Keratinocyte (primary cell): ENCODE measurements around the gene CHD2.

Source experiments
- CTCF ChIP-seq, 3 experiments: IDR thresholded peaks in 1 of 3; conservative IDR thresholded peaks in 1 of 3; optimal IDR thresholded peaks in 1 of 3; 2 replicates in 2 of 3; 3 replicates in 1 of 3; pipeline versions ENCODE3 to v1.5.1; 2011; ENCODE audit warnings: low read length in 3 of 3, mild to moderate bottlenecking in 3 of 3, moderate library complexity in 2 of 3, control low read depth in 1 of 3, inconsistent platforms in 1 of 3; ENCODE audit not compliant: insufficient read depth in 2 of 3; ENCODE audit errors: extremely low read depth in 1 of 3
- EZH2 ChIP-seq: IDR thresholded peaks from one replicate; pipeline ENCODE4 v1.6.1; 2012; ENCODE audit warnings: inconsistent platforms, mild to moderate bottlenecking, low read length, moderate library complexity

DNA sequence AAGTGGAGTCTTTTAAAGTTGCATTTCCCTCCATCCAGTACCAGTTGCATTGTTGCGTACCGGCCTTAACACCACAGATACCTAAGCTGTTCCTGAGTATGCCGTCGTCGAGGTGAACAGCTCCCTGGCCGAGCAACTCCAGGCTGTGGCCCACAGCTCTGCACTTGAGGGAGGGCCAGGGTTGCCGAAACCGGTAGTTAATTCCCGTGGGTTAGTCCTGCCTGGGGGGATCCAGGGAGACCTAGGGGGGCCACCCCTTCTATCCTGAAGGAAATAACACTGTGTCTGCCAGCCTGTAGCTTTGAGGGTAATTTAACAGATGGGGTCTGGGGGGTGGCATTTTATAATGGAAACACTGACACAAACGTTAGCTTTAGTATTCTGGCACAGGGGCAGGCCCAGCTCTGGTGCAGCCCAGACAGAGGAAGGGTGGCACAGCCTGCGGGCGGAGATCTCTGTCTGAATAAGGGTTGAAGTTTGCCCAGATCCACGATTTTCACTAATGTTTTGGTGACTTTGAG is 128.0 kb downstream of the CHD2 start:
- TF ChIP-seq CTCF (optimal IDR thresholded peaks at IDR 0.05 in 1 of 3, IDR thresholded peaks at IDR 0.05 in 1 of 3, conservative IDR thresholded peaks at IDR 0.05 in 1 of 3; ENCODE audit: extremely low read depth in 1 of 3, insufficient read depth in 2 of 3, low read length in 3 of 3) (no peak), EZH2 (no peak)
